ENCODE results near the gene PSME4. TPM values are rescaled to one million over a fixed set of nuclear protein-coding genes. Genes with fewer than 3 reads are reported as not detected.

The PSME4 gene
- total RNA-seq, 1 experiment from 2014 or later, result 87.4 TPM

DNA sequence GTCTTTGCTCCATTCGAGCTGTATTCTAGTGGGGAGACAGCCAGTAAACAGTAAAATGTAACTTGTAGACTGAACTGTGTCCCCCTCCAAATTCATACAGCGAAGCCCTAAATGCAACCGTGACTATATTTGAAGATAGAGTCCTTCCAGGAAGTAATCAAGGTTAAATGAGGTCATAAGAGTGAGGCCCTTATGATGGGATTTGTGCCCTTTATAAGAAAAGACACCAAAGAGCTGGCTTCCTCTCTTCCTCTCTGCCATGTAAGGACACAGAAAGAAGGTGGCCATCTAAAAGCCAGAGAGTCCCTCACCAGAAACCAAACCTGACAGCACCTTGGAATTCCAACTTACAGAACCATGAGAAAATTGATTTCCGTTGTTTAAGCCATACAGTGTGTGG, 142.5 kb downstream of the PSME4 start:
- Mint-ChIP-seq H3K27ac (peak overlapping the region in 1 of 3 experiments; percentile 82; a peak in 2 of 7 replicates), H3K36me3 (ENCODE audit: insufficient read depth in 1 of 3, low read depth in 3 of 3) (no peaks in the 10 kb centered on the region), H3K4me3 (no peak overlapping the region), H3K9me3 (no peaks in the 10 kb centered on the region), H3K4me1 (peaks cover 29 to 30% of the 10 kb centered on the region in 2 experiments), H3K27me3 (ENCODE audit: low read depth) (no peaks in the 10 kb centered on the region)
- Histone ChIP-seq H3K4me2 (ENCODE audit: insufficient read depth, insufficient read length, low read length) (no peak overlapping the region), H2AFZ (ENCODE audit: low read length) (no peak overlapping the region), H3K27me3 (ENCODE audit: insufficient read depth, low read length) (no peaks in the 10 kb centered on the region), H3K14ac (ENCODE audit: insufficient read depth, low read length) (no peak overlapping the region), H2BK20ac (ENCODE audit: low read depth, low read length, poor library complexity, severe bottlenecking) (no peak overlapping the region), H3K4me1 (ENCODE audit: insufficient read depth, low read length) (peaks cover 10% of the 10 kb centered on the region; the same call in 1 of the 2 replicates), H3K23ac (ENCODE audit: insufficient read length, low read depth, low read length) (no peak overlapping the region), H2BK12ac (ENCODE audit: insufficient read length, low read depth, low read length) (no peak overlapping the region), H4K5ac (ENCODE audit: insufficient read length, low read depth, low read length) (no peak overlapping the region), H3K56ac (ENCODE audit: insufficient read length, low read depth, low read length) (no peak overlapping the region), H3K18ac (ENCODE audit: insufficient read length, low read depth, low read length) (no peak overlapping the region), H3K79me1 (ENCODE audit: insufficient read depth, low read depth, low read length, poor library complexity, severe bottlenecking) (no peaks in the 10 kb centered on the region), H3K9ac (ENCODE audit: extremely low read depth, insufficient read length, low read length) (no peak overlapping the region), H4K20me1 (ENCODE audit: control insufficient read depth, insufficient read depth, insufficient read length) (no peaks in the 10 kb centered on the region), H2AK5ac (ENCODE audit: insufficient read length, low read length) (no peak overlapping the region), H4K8ac (replicated peaks; ENCODE audit: insufficient read length, low read depth, low read length) (no peak overlapping the region), H3K27ac (ENCODE audit: insufficient read length, low read depth, low read length) (no peak overlapping the region), H3K23me2 (ENCODE audit: insufficient read length, low read depth, low read length, poor library complexity, severe bottlenecking) (no peaks in the 10 kb centered on the region), H2BK5ac (ENCODE audit: insufficient read length, low read length) (no peak overlapping the region), H2BK120ac (ENCODE audit: low read depth, low read length, poor library complexity, severe bottlenecking) (no peak overlapping the region), H3K9me3 (ENCODE audit: control insufficient read depth, low read depth, low read length) (no peaks in the 10 kb centered on the region), H3K79me2 (ENCODE audit: insufficient read depth, low read length) (no peaks in the 10 kb centered on the region), H3T11ph (ENCODE audit: low read length) (no peak overlapping the region), H2BK15ac (ENCODE audit: low read depth, low read length) (no peak overlapping the region), H3K4ac (ENCODE audit: low read depth, low read length) (no peak overlapping the region), H4K91ac (ENCODE audit: insufficient read length, low read depth, low read length) (no peak overlapping the region)
- no peak for TF ChIP-seq CTCF (conservative IDR thresholded peaks at IDR 0.05)
- WGBS (ENCODE audit: extremely low coverage, insufficient read length, low lambda C conversion rate), result no CpG with 5 or more reads among the region's 4 CpGs
- DNase-seq, result no peak
